A673 (cell line): Measurements from ENCODE around the gene RASAL2. TPM values are rescaled to one million over a fixed set of nuclear protein-coding genes. Genes with fewer than 3 reads are reported as not detected.
"Not testable (repeated sequence)": the region's sequence is repeated elsewhere in the genome, so short reads cannot be mapped to it uniquely, and the experiment has no call there.

Experiments used
- BruUV-seq: library from RNA; stranded (reverse); fragments of 400-500 nt; replicated peaks from 2 replicates; lab custom pipeline; 2021; lab: Mats Ljungman, UMichigan
- CTCF ChIA-PET: fragments of 300-600 bp; sonication (Branson Sonifier 250); formaldehyde crosslinking; loops from one replicate; lab custom pipeline; 2022; ENCODE audit warnings: antibody characterized with exemption; lab: Charles Lee
- POLR2A ChIA-PET: fragments of 300-600 bp; sonication (Branson Sonifier 250); formaldehyde crosslinking; loops from one replicate; lab custom pipeline; 2022; ENCODE audit warnings: antibody characterized with exemption; ENCODE audit not compliant: low non-redundant PET; lab: Charles Lee
- DNase-seq: peaks from one replicate; pipeline ENCODE4 v3.0.0-alpha.2; 2015; ENCODE audit warnings: low spot score
- H3K27ac ChIP-seq: fragments of 200-600 bp; sonication (generic); 2 replicates; pipeline ENCODE4 v1.5.1; 2016; ENCODE audit warnings: mixed run types, low read depth, mild to moderate bottlenecking, mixed read lengths, antibody characterized with exemption, low read length; ENCODE audit not compliant: poor library complexity, severe bottlenecking
- H3K27me3 ChIP-seq: fragments of 200-600 bp; sonication (generic); replicated peaks from 2 replicates; pipeline ENCODE4 v1.6.1; 2017; ENCODE audit warnings: mixed run types, low read depth, mild to moderate bottlenecking, mixed read lengths, antibody characterized with exemption, low read length; ENCODE audit not compliant: insufficient read depth, poor library complexity
- H3K36me3 ChIP-seq: fragments of 200-600 bp; sonication (generic); 2 replicates; pipeline ENCODE4 v1.6.1; 2016; ENCODE audit warnings: mixed run types, mild to moderate bottlenecking, mixed read lengths, antibody characterized with exemption, low read length; ENCODE audit not compliant: insufficient read depth, poor library complexity, severe bottlenecking
- H3K4me1 ChIP-seq: fragments of 200-600 bp; sonication (generic); 2 replicates; pipeline ENCODE4 v1.6.1; 2017; ENCODE audit warnings: mixed run types, mild to moderate bottlenecking, mixed read lengths, antibody characterized with exemption, low read length; ENCODE audit not compliant: insufficient read depth, poor library complexity, severe bottlenecking
- H3K4me3 ChIP-seq: fragments of 200-600 bp; sonication (generic); 2 replicates; pipeline ENCODE4 v1.5.1; 2016; ENCODE audit warnings: low read depth, mixed run types, mild to moderate bottlenecking, mixed read lengths, low read length; ENCODE audit not compliant: poor library complexity, severe bottlenecking
- H3K9me3 ChIP-seq: fragments of 200-600 bp; sonication (generic); 2 replicates; pipeline ENCODE4 v1.6.1; 2016; ENCODE audit warnings: mixed run types, low read depth, mild to moderate bottlenecking, mixed read lengths, antibody characterized with exemption, low read length; ENCODE audit not compliant: poor library complexity, severe bottlenecking
- CTCF ChIP-seq: fragments of 300-800, 200-600 bp; sonication (generic); conservative IDR thresholded peaks from 2 replicates; pipeline ENCODE4 v1.5.1; 2017; ENCODE audit warnings: low read depth, mild to moderate bottlenecking, antibody characterized with exemption, low read length, moderate library complexity, mixed read lengths
- EZH2 ChIP-seq: fragments of 200-600 bp; sonication (generic); IDR thresholded peaks from 2 replicates; pipeline ENCODE4 v1.6.1; 2017; ENCODE audit warnings: borderline replicate concordance, low read depth, mild to moderate bottlenecking, mixed read lengths, antibody characterized with exemption, low read length; ENCODE audit not compliant: poor library complexity, severe bottlenecking
- intact Hi-C: fragments of 100-400 bp; cut with micrococcal nuclease; formaldehyde crosslinking; loops from one replicate; pipeline ENCODE4 v1.10.0; 2022; ENCODE audit not compliant: unreplicated experiment
- total RNA-seq: library from RNA; stranded (reverse); gene quantifications from 2 replicates; pipeline ENCODE4 v1.2.3, GENCODE V29; 2021

RASAL2 gene
- total RNA-seq, 1 experiment from 2014 or later: 8.3 TPM

- DNase-seq: no peak
- CTCF ChIA-PET: interaction anchor here (1.8 kb wide), 1 partner anchor 159 kb away, joined by 6 read pairs; no protein-coding TSS in a partner anchor
- no peak overlapping the region for H3K27ac ChIP-seq
- no peaks in the 10 kb centered on the region for H3K27me3 ChIP-seq
- H3K4me3 ChIP-seq: no peak overlapping the region
- no peak for TF ChIP-seq CTCF
- no peak for TF ChIP-seq EZH2
- POLR2A ChIA-PET: no interaction called here
- intact Hi-C loops: no loop called here
- no peaks in the 10 kb centered on the region for H3K9me3 ChIP-seq
- H3K4me1 ChIP-seq: no peaks in the 10 kb centered on the region
- no TSS peak for BruUV-seq
- no peaks in the 10 kb centered on the region for H3K36me3 ChIP-seq
These were observed 97.0 kb downstream of the RASAL2 start for GRCh38 chr1:178190881-178191280.

- intact Hi-C loops: no loop called here
- no peak for TF ChIP-seq EZH2
- no peak for TF ChIP-seq CTCF
- no TSS peak for BruUV-seq
- Histone ChIP-seq H3K4me3 (no peak overlapping the region), H3K36me3 (no peaks in the 10 kb centered on the region), H3K4me1 (no peaks in the 10 kb centered on the region), H3K27ac (no peak overlapping the region), H3K9me3 (no peaks in the 10 kb centered on the region), H3K27me3 (no peaks in the 10 kb centered on the region)
- ChIA-PET POLR2A (no interaction called here), CTCF (interaction anchor here (1.8 kb wide), 1 partner anchor 161 kb away, joined by 6 read pairs; no protein-coding TSS in a partner anchor)
- no peak for DNase-seq
These were observed 98.8 kb downstream of the RASAL2 start for GRCh38 chr1:178192686-178193085.

GRCh38 chr1:178196631-178197030 is 102.7 kb downstream of the RASAL2 start:
- H3K4me3 ChIP-seq: no peak overlapping the region
- no peaks in the 10 kb centered on the region for H3K27me3 ChIP-seq
- ChIA-PET POLR2A (no interaction called here), CTCF (no interaction called here)
- DNase-seq: no peak
- BruUV-seq: no TSS peak
- intact Hi-C loops: no loop called here
- no peak overlapping the region for H3K27ac ChIP-seq
- TF ChIP-seq EZH2 (no peak), CTCF (no peak)
- H3K9me3 ChIP-seq: peaks cover 5% of the 10 kb centered on the region
- H3K4me1 ChIP-seq: no peaks in the 10 kb centered on the region
- no peaks in the 10 kb centered on the region for H3K36me3 ChIP-seq

DNA sequence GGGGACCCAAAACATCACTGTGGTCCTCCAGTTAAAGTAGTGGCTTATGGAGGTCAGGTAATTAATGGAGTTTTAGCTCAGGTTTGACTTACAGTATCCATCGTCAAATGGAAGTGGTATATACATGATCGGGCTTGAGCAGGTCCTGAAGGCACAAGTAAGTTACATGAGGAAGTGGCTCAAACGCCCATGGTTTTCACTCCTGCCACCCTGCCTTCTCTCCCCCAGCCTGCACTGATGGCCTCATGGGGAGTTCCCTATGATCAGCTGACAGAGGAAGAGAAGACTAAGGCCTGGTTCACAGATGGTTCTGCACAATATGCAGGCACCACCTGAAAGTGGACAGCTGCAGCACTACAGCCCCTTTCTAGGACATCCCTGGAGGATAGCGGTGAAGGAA is 108.2 kb downstream of the RASAL2 start:
- H3K36me3 ChIP-seq, H3K9me3 ChIP-seq, CTCF ChIA-PET, H3K4me3 ChIP-seq, H3K27ac ChIP-seq, H3K4me1 ChIP-seq, H3K27me3 ChIP-seq, BruUV-seq, intact Hi-C loops, POLR2A ChIA-PET, DNase-seq: not testable (repeated sequence)

DNA sequence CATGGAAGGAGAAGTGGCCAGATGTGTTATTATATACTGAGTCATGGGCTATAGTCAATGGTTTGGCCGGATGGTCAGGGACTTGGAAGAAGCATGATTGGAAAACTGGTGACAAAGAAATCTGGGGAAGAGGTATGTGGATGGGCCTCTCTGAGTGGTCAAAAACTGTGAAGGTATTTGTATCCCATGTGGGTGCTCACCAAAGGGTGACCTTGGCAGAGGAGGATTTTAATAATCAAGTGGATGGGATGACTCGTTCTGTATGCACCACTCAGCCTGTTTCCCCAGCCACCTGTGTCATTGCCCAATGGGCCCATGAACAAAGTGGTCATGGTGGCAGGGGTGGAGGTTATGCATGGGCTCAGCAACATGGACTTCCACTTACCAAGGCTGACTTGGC is 108.6 kb downstream of the RASAL2 start:
- POLR2A ChIA-PET, H3K27ac ChIP-seq, H3K27me3 ChIP-seq, CTCF ChIA-PET, H3K4me1 ChIP-seq, H3K9me3 ChIP-seq, BruUV-seq, DNase-seq, intact Hi-C loops, H3K4me3 ChIP-seq, H3K36me3 ChIP-seq: not testable (repeated sequence)
